K562 (cell line): ENCODE results near the gene SSTR5. TPM values are rescaled to one million over a fixed set of nuclear protein-coding genes. Genes with fewer than 3 reads are reported as not detected.

Experiments
- ATAC-seq: fragments of 200-7000 bp; cut with Tn5 transposase; 3 replicates; pipeline ENCODE4 v1.9.1; 2020; ENCODE audit warnings: moderate library complexity
- BruUV-seq: library from RNA; stranded (reverse); fragments of 400-500 nt; replicated peaks from 2 replicates; lab custom pipeline; 2021; lab: Mats Ljungman, UMichigan
- CTCF ChIA-PET: fragments of 300-600 bp; formaldehyde crosslinking; extraction: SDS; loops from one replicate; lab custom pipeline; 2021; ENCODE audit warnings: low intra/inter-chr PET ratio; lab: Yijun Ruan, JAX
- POLR2A ChIA-PET: fragments of 300-600, 350-650 bp; sonication (Branson Sonifier 250); formaldehyde crosslinking; extraction: SDS; loops from one replicate; lab custom pipeline; 2021; ENCODE audit warnings: antibody characterized with exemption, inconsistent platforms; lab: Yijun Ruan, JAX
- DNase-seq, 4 experiments: peaks; one replicate each; pipeline versions ENCODE4 v3.0.0 to v3.0.0-alpha.2; 2011 to 2018; ENCODE audit warnings: low spot score in 3 of 4, mixed read lengths in 3 of 4; ENCODE audit errors: extremely low read depth in 1 of 4
- FAIRE-seq: peaks from 2 replicates; lab custom pipeline; 2011; peaks lifted over from hg19 to GRCh38; lab: Jason Lieb, UNC
- H2AFZ ChIP-seq: 2 replicates; pipeline ENCODE4 v1.6.0; 2011; ENCODE audit warnings: low read depth, low read length, control low read depth, inconsistent platforms
- H3K27ac ChIP-seq: fragments of 200-600 bp; 3 replicates; pipeline ENCODE4 v1.8.0; 2011; ENCODE audit warnings: low read depth, mild to moderate bottlenecking, control low read depth, inconsistent platforms, low read length, moderate library complexity, mixed read lengths; ENCODE audit errors: extremely low read depth
- H3K27me3 ChIP-seq, 2 experiments: fragments of 300-600 bp in 1 of 2; 2 replicates in 1 of 2; 3 replicates in 1 of 2; pipeline versions ENCODE4 v1.6.0 to v1.8.0; 2011; ENCODE audit warnings: inconsistent platforms in 2 of 2, low read length in 2 of 2, mild to moderate bottlenecking in 1 of 2, mixed read lengths in 1 of 2, moderate library complexity in 1 of 2; ENCODE audit not compliant: control insufficient read depth in 2 of 2, insufficient read depth in 2 of 2
- H3K36me3 ChIP-seq: fragments of 300-600 bp; 3 replicates; pipeline ENCODE4 v1.8.0; 2011; ENCODE audit warnings: mild to moderate bottlenecking, low read length, inconsistent platforms; ENCODE audit not compliant: control insufficient read depth, insufficient read depth
- H3K4me1 ChIP-seq, 2 experiments: fragments of 200-600 bp in 1 of 2; replicated peaks in 1 of 2; 2 replicates in 1 of 2; 3 replicates in 1 of 2; pipeline versions ENCODE4 v1.5.1 to v1.8.0; 2011; ENCODE audit warnings: inconsistent platforms in 2 of 2, low read length in 2 of 2, mild to moderate bottlenecking in 1 of 2, mixed read lengths in 1 of 2, moderate library complexity in 1 of 2; ENCODE audit not compliant: control insufficient read depth in 2 of 2, insufficient read depth in 2 of 2
- H3K4me2 ChIP-seq: 2 replicates; pipeline ENCODE4 v1.6.1; 2011; ENCODE audit warnings: low read length, control low read depth, inconsistent platforms, mixed read lengths; ENCODE audit not compliant: insufficient read depth
- H3K4me3 ChIP-seq: fragments of 200-600 bp; sonication (generic), shearing (Covaris generic); 2 replicates; pipeline ENCODE4 v1.5.1; 2016; ENCODE audit warnings: control low read depth, inconsistent platforms
- H3K79me2 ChIP-seq: fragments of 200-600 bp; 3 replicates; pipeline ENCODE4 v1.8.0; 2011; ENCODE audit warnings: low read length, inconsistent platforms; ENCODE audit not compliant: control insufficient read depth, insufficient read depth
- H3K9ac ChIP-seq, 2 experiments: 2 replicates each; pipeline versions ENCODE4 v1.6.0 to v1.6.1; 2011; ENCODE audit warnings: low read depth in 2 of 2, low read length in 2 of 2, control low read depth in 1 of 2, inconsistent platforms in 1 of 2, mild to moderate bottlenecking in 1 of 2, mixed read lengths in 1 of 2; ENCODE audit not compliant: insufficient read depth in 1 of 2
- H3K9me1 ChIP-seq: one replicate; pipeline ENCODE4 v1.6.0; 2011; ENCODE audit warnings: inconsistent platforms, mild to moderate bottlenecking, low read length, moderate library complexity; ENCODE audit not compliant: control insufficient read depth, insufficient read depth
- H3K9me3 ChIP-seq: replicated peaks from 2 replicates; pipeline ENCODE4 v1.5.1; 2011; ENCODE audit warnings: low read depth, low read length, inconsistent platforms; ENCODE audit not compliant: control insufficient read depth, insufficient read depth
- H4K20me1 ChIP-seq: replicated peaks from 2 replicates; pipeline ENCODE4 v1.6.1; 2011; ENCODE audit warnings: low read length, inconsistent platforms, mixed read lengths; ENCODE audit not compliant: control insufficient read depth, insufficient read depth
- ATF2 ChIP-seq: sonication (generic); formaldehyde crosslinking; IDR thresholded peaks from 2 replicates; pipeline ENCODE4 v1.8.1; 2022; ENCODE audit warnings: missing genetic modification reagents
- ATF3 ChIP-seq, 2 experiments: fragments of 450-650 bp in 1 of 2; sonication (generic) in 1 of 2; formaldehyde crosslinking in 1 of 2; IDR thresholded peaks in 1 of 2; conservative IDR thresholded peaks in 1 of 2; 2 replicates each; pipeline versions ENCODE4 v1.6.1 to v1.8.1; 2016 to 2023; ENCODE audit warnings: mild to moderate bottlenecking in 2 of 2, moderate library complexity in 2 of 2, inconsistent platforms in 1 of 2, missing genetic modification reagents in 1 of 2
- BCL6 ChIP-seq: fragments of 250-450 bp; sonication (Bioruptor Pico); IDR thresholded peaks from 2 replicates; pipeline ENCODE4 v1.4.0; 2020
- FIP1L1 ChIP-seq: fragments of 200-400 bp; formaldehyde crosslinking; IDR thresholded peaks from 2 replicates; pipeline ENCODE4 v1.6.1; 2018; ENCODE audit warnings: mild to moderate bottlenecking, low read depth, low read length; ENCODE audit not compliant: poor library complexity, severe bottlenecking
- IRF2 ChIP-seq: sonication (generic); formaldehyde crosslinking; IDR thresholded peaks from 2 replicates; pipeline ENCODE4 v1.8.1; 2022; ENCODE audit warnings: mild to moderate bottlenecking, missing genetic modification reagents
- KAT8 ChIP-seq: fragments of 450-650 bp; IDR thresholded peaks from 2 replicates; pipeline ENCODE4 v1.6.1; 2016; ENCODE audit warnings: low read depth, mild to moderate bottlenecking
- MTA1 ChIP-seq: fragments of 450-650 bp; IDR thresholded peaks from 2 replicates; pipeline ENCODE4 v1.6.1; 2017; ENCODE audit warnings: borderline replicate concordance
- RBFOX2 ChIP-seq: fragments of 200-400 bp; formaldehyde crosslinking; IDR thresholded peaks from 2 replicates; pipeline ENCODE4 v1.6.1; 2017; ENCODE audit warnings: low read depth, mild to moderate bottlenecking, low read length, moderate library complexity
- THAP12 ChIP-seq: fragments of 250-450 bp; sonication (Bioruptor Pico); IDR thresholded peaks from 2 replicates; pipeline ENCODE4 v1.9.0; 2021; ENCODE audit warnings: mild to moderate bottlenecking, inconsistent platforms
- THAP7 ChIP-seq: fragments of 250-450 bp; sonication (Bioruptor Pico); IDR thresholded peaks from 2 replicates; pipeline ENCODE4 v1.5.0; 2021
- ZNF354B ChIP-seq: fragments of 250-450 bp; sonication (Bioruptor Pico); IDR thresholded peaks from 2 replicates; pipeline ENCODE4 v1.4.0; 2020
- ZNF436 ChIP-seq: fragments of 250-450, 450-650 bp; sonication (Bioruptor Pico); formaldehyde crosslinking; IDR thresholded peaks from 2 replicates; pipeline ENCODE4 v1.7.0; 2020; ENCODE audit warnings: mild to moderate bottlenecking
- ZNF511 ChIP-seq: sonication (generic); formaldehyde crosslinking; IDR thresholded peaks from 2 replicates; pipeline ENCODE4 v1.8.0; 2022; ENCODE audit warnings: mild to moderate bottlenecking, missing genetic modification reagents
- ZNF668 ChIP-seq: fragments of 250-450 bp; sonication (Bioruptor Pico); IDR thresholded peaks from 2 replicates; pipeline ENCODE4 v1.8.0; 2022; ENCODE audit warnings: mild to moderate bottlenecking, inconsistent platforms
- ZNF695 ChIP-seq: fragments of 450-650 bp; formaldehyde crosslinking; IDR thresholded peaks from 2 replicates; pipeline ENCODE4 v1.4.0; 2020; ENCODE audit warnings: mild to moderate bottlenecking, moderate library complexity
- ZNF696 ChIP-seq: fragments of 250-450 bp; sonication (Bioruptor Pico); conservative IDR thresholded peaks from 2 replicates; pipeline ENCODE4 v1.4.0; 2020; ENCODE audit warnings: mild to moderate bottlenecking, moderate library complexity
- WGBS: fragments of 100-300 bp; shearing (Covaris generic); methylation state at CpG from one replicate; pipeline ENCODE4 v1.1.6; 2016; ENCODE audit warnings: low coverage, mixed read lengths; ENCODE audit not compliant: insufficient coverage; ENCODE audit errors: missing lambda C conversion rate; 5-methylcytosine and 5-hydroxymethylcytosine counted together
- in situ Hi-C: fragments of 300-500 bp; cut with MboI; formaldehyde crosslinking; loops from 4 replicates; pipeline ENCODE4 v1.15.0; 2018; ENCODE audit warnings: inconsistent platforms, mixed read lengths
- intact Hi-C: fragments of 100-400 bp; cut with micrococcal nuclease; formaldehyde crosslinking; loops from 2 replicates; pipeline ENCODE4 v1.14.2; 2022
- polyA plus RNA-seq, 8 experiments: library from polyadenylated mRNA; depleted of rRNA in 4 of 8; stranded (reverse) in 5 of 8; unstranded in 3 of 8; fragments of >200 nt; fragmentation: Nextera tagmentation in 2 of 8; fragmentation: Illumina TruSeq in 1 of 8; extraction: Ambion mirVana in 2 of 8; extraction: Trizol in 1 of 8; gene quantifications; 2 replicates each; pipeline versions ENCODE4 v1.2.1 to v1.2.3, GENCODE V29; 2011 to 2014; ENCODE audit warnings: inconsistent platforms in 1 of 8, missing spikeins in 1 of 8
- total RNA-seq, 7 experiments: library from RNA; depleted of rRNA in 6 of 7; stranded (reverse); fragments of >200 nt in 6 of 7; fragmentation: Illumina TruSeq in 2 of 7; extraction: Trizol in 2 of 7; gene quantifications; 2 replicates each; pipeline versions ENCODE4 v1.2.1 to v1.2.3, GENCODE V29; 2011 to 2021; ENCODE audit warnings: low replicate concordance in 1 of 7

Gene SSTR5
- total and polyA plus RNA-seq, 9 of the 15 experiments (the other 6 are each of a cell fraction or from before 2014, with no cell fraction given) = not detected

- TF ChIP-seq ZNF668 (CRISPR knock-in tag) = no peak
- no peak for TF ChIP-seq ZNF511
- TF ChIP-seq FIP1L1 = no peak
- TF ChIP-seq ZNF695 (CRISPR knock-in tag) = no peak
- TF ChIP-seq, all 486 proteins: peak for 0
Observed at GRCh38 chr16:1071561-1072225, 854 bp upstream of the SSTR5 start (continued).

GRCh38 chr16:1073262-1073558 is 663 bp downstream of the SSTR5 start:
- Histone ChIP-seq H3K4me3 (no peak overlapping the region), H3K9ac (no peak overlapping the region), H3K9me1 (no peaks in the 10 kb centered on the region), H3K79me2 (no peaks in the 10 kb centered on the region), H4K20me1 (no peaks in the 10 kb centered on the region; the same call in 1 of the 2 replicates), H3K9me3 (no peaks in the 10 kb centered on the region), H3K27ac (no peak overlapping the region), H3K4me1 (peaks cover 0 to 40% of the 10 kb centered on the region in 2 experiments; a peak in 1 of 5 replicates), H3K4me2 (no peak overlapping the region), H2AFZ (no peak overlapping the region), H3K27me3 (peaks cover 0 to 19% of the 10 kb centered on the region in 2 experiments; a peak in 3 of 5 replicates), H3K36me3 (no peaks in the 10 kb centered on the region)
- DNase-seq (no peak), ATAC-seq (no peak), FAIRE-seq (no peak)
- intact Hi-C loops (no loop called here), in situ Hi-C loops (no loop called here)
- 16% methylated on average over 10 of the region's 13 CpGs for WGBS
- ChIA-PET CTCF (no interaction called here), POLR2A (interaction anchor here (0.6 kb wide), 1 partner anchor 1617 kb away, joined by 3 read pairs; no protein-coding TSS in a partner anchor)
- BruUV-seq = no TSS peak
- no peak for TF ChIP-seq THAP7 (CRISPR knock-in tag)
- TF ChIP-seq BCL6 (CRISPR knock-in tag) = no peak
- no peak for TF ChIP-seq ATF3 (IDR thresholded peaks at IDR 0.05)
- TF ChIP-seq ATF3 (CRISPR knock-in tag; conservative IDR thresholded peaks at IDR 0.05) = no peak
- no peak for TF ChIP-seq ZNF354B (CRISPR knock-in tag)
- no peak for TF ChIP-seq ZNF696 (CRISPR knock-in tag)
- TF ChIP-seq KAT8 = no peak
- no peak for TF ChIP-seq MTA1
- no peak for TF ChIP-seq RBFOX2
- TF ChIP-seq IRF2 = no peak
- no peak for TF ChIP-seq ZNF436 (CRISPR knock-in tag)
- TF ChIP-seq THAP12 = no peak
- TF ChIP-seq ATF2 (CRISPR knock-in tag) = no peak
